GM18507 (cell line): Measurements from ENCODE around the gene MTG1.
"Not testable (repeated sequence)": the region's sequence is repeated elsewhere in the genome, so short reads cannot be mapped to it uniquely, and the experiment has no call there.

Experiments used
- DNase-seq: peaks from one replicate; pipeline ENCODE4 v3.0.0; 2011; ENCODE audit warnings: low read depth; ENCODE audit not compliant: insufficient read length; ENCODE audit errors: extremely low spot score
- FAIRE-seq: peaks from 2 replicates; lab custom pipeline; 2011; peaks lifted over from hg19 to GRCh38; lab: Jason Lieb, UNC

MTG1 gene

GRCh38 chr10:133393401-133394063 is 425 bp upstream of the MTG1 start:
- DNase-seq (no peak), FAIRE-seq (peak; percentile 96)

DNA sequence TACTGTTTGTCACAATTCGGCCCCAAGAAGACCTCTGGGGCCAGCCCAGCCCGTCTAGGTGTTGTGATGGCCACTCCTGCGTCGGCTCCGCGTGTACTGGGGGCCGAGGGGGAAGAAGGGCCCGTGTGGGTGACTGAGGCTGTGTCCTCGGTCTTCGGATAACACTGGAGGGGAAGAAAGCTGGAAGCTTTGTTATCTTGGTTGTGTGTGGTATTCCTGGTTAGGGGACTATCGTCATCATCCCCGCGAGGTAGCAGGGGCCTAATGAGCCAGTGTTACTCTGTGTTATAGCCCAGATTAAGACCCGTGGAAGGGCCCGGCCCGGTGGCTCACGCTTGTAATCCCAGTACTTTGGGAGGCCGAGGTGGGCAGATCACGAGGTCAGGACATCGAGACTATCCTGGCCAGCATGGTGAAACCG is 854 bp downstream of the MTG1 start:
- DNase-seq, result no peak
- no peak for FAIRE-seq

DNA sequence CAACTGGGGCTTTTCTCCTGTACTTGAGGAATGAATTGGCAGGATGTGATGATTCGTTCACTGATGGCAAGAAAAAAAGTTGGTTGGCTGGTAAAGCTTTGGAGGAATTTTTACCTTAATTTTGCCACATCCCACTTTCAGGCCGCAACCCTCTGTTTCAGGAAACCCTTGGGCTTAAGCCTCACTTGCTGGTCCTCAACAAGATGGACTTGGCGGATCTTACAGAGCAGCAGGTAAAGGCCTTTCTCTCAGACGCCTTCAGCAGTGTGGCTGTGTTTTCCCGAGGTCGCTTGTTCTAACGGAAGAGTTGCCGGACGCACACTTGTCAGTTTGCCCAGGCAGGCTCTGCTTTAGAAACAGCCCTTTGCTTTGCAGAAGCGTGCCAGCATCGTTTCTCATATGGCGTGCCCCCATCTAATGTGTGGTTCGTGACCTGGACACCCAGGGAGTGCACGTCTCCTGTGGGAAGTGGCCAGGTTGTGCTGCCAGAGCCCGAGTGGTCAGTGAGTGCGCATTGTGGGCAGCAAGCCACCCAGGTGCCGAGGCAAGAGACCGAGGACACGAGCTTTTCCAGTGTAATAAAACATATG is 2.2 kb downstream of the MTG1 start:
- FAIRE-seq, result no peak
- no peak for DNase-seq

DNA sequence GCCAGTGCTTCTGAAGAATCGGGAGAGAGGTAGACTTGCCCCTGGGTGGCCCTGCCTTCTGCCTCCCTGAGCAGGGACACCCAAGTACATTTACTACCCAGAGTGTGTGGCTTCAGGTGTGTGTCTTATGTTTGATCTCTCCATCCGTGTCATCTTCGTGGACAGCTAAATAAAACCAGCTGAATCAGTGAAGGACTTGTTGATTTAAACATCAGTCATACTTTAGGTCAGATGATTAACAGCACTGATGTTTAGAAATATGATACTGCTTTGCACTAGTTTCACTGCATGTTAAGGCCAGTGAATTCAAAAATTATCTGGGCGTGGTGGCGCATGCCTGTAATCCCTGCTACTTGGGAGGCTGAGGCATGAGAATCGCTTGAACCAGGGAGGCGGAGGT is 4.0 kb downstream of the MTG1 start:
- DNase-seq, result no peak
- no peak for FAIRE-seq

DNA sequence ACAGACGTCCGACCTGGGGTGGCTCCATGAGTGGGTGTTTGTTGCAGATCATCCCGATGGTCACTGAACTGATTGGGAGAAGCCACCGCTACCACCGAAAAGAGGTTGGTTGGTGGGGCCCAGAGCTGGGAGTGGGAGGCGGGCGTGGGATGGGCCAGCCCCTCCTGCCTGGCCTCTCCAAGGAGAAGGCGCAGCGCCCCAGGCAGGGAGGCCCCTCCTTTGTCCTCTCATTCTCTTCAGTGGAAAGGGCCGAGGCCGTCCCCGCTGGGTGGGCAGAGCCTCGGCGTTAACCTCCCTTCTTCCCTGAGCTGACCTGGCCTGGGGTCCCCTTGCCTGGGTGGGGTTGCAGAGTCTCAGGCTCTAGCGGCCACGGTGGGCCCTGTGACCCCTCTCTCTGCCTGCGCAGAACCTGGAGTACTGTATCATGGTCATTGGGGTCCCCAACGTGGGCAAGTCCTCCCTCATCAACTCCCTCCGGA is 5.2 kb downstream of the MTG1 start:
- FAIRE-seq (no peak), DNase-seq (no peak)

- peak; percentile 94 for FAIRE-seq
- no peak for DNase-seq
These were observed 6.9 kb downstream of the MTG1 start for GRCh38 chr10:133400624-133401424.

DNA sequence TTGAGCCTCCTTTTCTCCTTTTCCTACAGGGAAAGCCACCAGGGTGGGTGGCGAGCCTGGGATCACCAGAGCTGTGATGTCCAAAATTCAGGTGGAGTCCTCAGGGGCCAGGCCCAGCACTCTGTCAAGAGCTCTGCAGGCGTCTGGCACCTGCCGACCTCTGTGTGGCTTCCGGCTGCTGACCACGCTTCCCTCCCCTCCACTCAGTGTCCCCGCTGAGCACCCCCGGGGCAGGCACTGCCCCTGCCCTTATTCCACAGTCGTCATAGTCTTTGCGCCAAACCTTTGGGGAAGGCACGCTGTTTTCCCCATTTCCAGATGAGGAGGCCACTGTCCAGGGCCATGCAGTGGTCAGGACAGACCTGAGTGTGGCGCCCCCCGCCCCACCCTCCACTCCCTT is 7.5 kb downstream of the MTG1 start:
- FAIRE-seq (no peak), DNase-seq (no peak)

DNA sequence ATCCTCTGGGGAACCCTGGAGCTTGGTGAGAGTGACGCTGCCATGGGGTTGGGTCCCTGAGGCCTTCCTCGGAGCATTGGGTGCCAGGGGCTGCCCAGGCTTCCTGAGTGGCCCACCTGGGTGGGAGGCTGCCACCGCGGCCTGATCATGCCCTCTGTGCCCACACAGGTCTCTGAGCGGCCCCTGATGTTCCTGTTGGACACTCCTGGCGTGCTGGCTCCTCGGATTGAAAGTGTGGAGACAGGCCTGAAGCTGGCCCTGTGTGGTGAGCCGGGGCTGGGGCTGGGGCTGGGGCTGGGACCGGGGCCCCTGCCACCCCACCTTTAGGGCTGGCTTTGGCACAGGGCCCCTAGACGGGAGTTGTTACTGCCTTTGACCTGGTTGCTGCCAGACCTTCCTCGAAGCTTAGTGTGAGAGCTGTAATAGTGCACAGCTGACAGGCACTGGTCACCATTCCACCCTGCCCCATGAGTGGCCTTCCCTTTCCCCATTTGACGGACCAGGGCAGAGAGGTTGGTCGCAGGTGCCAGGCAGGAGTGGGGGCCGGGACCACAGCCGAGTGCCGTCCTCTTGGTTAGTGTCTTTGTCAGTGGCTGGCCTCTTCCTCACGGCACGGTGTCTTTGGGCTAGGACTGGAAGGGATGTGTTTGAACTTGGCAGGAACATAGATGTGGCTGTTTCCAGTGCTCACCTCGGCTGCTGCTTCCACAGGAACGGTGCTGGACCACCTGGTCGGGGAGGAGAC is 8.2 kb downstream of the MTG1 start:
- FAIRE-seq (no peak), DNase-seq (no peak)

DNA sequence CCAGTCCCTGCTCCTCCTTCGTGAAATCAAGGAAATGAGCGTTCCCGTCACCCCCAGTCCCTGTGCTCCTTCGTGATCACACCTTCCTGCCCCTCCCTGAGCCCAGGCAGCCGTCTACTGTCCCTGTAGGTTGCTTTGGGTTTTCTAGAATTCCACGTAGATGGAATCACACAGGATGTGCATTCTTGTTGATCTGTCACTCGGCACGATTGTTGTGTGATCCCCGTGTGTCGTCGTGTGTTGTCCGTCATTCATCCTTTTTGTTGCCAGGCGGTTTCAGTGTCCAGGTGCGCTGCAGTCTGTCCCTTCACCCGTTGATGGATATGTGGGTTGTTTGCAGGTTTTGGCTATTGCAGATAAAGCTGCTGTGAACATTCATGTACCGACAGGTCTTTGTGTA is 9.4 kb downstream of the MTG1 start:
- no peak for FAIRE-seq

GRCh38 chr10:133403784-133404183 is 9.8 kb downstream of the MTG1 start:
- no peak for FAIRE-seq
- DNase-seq, result no peak

More for the DNA sequence above, 9.4 kb downstream of the MTG1 start:
- no peak for DNase-seq

DNA sequence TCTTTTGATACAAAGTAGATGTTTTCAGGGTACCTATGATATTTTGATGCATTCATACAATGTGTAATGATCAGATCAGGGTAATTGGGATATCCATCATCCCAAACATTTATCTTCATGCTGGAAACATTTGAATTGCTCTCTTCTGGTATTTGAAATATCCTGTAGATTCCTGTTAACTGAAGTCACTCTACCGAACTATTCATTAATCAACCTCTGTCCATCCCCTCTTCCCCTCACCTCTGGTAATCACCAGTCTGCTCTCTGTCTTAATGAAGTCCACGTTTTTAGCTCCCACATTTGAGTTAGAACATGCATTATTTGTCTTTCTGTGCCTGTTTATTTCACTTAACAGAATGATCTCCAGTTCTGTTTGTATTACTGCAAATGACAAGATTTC is 11.3 kb downstream of the MTG1 start:
- DNase-seq, result no peak
- FAIRE-seq, result no peak

DNA sequence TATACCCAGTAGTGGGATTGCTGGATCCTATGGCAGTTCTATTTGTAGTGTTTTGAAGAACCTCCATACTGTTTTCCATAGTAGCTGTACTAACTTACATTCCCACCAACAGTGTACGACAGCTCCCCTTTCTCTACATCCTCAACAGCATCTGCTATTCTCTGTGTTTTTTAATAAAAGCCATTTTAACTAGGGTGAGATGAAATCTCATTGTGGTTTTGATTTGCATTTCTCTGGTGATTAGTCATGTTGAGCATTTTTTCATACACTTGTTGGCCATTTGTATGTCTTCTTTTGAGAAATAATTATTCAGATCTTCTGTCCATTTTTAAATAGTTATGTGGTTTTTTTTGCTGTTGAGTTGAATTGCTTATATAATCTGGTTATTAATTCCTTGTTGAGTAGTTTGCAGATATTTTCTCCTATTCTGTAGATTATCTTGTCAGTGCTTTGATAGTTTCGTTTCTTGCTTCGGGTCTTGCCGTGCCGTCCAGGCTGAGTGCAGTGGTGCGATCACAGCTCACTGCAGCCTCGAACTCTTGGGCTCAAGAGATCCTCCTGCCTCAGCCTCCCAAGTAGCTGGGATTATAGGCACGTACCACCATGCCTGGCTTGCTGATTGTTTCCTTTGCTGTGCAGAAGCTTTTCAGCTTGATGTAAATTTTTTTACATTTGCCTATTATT is 12.0 kb downstream of the MTG1 start:
- DNase-seq, result no peak
- peak; percentile 92 for FAIRE-seq

DNA sequence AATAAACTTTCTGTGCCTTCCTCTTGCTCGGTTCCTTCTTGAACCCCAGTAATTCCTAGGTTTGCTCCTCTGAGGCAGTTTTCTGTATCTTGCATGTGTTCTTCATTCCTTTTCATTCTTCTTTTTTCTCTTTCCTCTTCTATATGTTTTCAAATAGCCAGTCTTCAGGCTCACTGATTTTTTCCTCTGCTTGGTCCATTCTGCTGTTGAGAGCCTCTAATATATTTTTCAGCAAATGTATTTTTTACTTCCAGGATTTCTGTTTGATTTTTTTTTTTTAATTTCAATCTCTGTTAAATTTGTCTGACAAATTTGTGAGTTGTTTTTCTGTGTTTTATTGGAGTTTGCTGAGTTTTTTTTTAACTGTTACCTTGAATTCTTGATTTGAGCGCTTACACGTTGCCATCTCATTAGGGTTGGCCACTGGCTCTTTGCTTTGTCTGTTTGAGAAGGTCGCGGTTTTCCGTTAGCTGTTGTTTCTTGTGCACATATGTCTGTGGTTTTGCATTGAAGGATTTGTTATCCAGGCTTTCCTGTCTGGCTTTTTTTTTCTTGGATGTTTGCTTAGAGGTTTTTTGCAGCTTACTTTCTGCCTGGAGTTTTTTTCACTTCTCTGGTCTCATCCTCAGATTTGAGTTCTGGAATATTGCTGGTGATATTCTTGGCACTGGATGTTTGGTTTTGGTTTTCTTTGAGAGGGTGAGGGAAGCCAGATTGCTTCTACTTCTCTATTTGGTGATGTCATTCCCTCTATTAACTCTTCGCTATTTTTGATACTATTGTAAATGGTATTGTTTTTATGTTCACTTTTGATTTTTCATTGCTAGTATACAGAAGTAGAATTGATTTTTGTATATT is 17.8 kb downstream of the MTG1 start:
- DNase-seq (no peak), FAIRE-seq (no peak)

DNA sequence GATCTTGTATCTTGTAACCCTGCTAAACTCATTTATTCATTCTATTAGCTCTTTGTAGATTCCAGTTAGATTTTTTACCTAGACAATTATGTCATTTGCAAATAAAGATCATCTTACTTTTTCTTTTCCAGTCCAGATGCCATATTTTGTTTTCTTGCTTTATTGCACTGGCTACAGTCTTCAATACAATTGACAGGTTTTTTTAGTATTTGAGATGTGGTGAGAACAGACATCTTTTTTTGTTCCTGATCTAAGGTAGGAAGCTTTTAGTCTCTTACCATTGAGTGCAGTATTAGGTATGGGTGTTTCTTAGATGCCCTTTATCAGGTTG is 18.4 kb downstream of the MTG1 start:
- FAIRE-seq (no peak), DNase-seq (no peak)

- not testable (repeated sequence) for FAIRE-seq, DNase-seq
These were observed 20.4 kb downstream of the MTG1 start for GRCh38 chr10:133414401-133414800.

GRCh38 chr10:133415752-133416151 is 21.8 kb downstream of the MTG1 start:
- no peak for DNase-seq
- FAIRE-seq, result no peak

DNA sequence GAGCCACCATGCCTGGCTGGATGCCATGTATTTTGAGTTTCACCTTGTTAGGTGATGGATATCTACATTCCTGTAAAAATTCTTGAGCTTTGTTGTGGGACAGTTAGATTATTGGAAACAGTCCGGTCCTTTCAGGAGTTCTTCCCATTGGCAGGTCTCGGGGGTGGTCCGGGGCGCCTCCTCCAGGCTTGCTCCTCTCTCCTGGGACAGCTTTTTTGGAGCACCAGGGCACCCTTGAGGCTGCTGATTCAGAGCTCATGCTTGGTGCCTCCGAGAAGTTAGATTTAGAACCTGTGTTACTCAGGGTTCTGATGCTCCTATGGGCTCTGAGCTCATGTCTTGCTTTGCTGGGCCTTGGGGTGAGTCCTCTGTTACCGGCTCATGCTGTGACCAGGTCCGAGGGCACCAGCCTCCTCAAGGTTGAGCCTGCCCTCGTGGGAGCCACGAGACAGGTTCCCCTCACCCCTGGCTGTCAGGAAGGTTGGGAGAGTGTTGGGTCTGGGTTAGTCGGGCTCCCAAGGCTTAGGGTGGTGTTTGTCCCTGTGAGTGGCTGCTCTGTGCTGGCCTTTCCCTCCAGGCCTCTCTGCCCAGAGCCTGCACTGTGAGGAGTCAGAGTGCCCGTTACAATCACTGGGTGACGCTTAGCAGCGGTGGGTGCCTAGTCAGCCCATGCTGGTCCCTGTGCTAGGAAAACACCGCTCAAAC is 24.5 kb downstream of the MTG1 start:
- no peak for FAIRE-seq
- DNase-seq, result no peak
